HEK293 (cell line): ENCODE results near the gene LYRM1.

ENCODE experiments used
- CTCF ChIA-PET: fragments of 350-600 bp; formaldehyde crosslinking; extraction: SDS; loops from one replicate; lab custom pipeline; 2021; ENCODE audit warnings: antibody characterized with exemption; lab: Yijun Ruan, JAX
- POLR2A ChIA-PET: fragments of 300-600 bp; formaldehyde crosslinking; extraction: SDS; loops from one replicate; lab custom pipeline; 2020; ENCODE audit warnings: antibody characterized with exemption, inconsistent platforms; lab: Yijun Ruan, JAX
- H3K27ac ChIP-seq: fragments of 200-500 bp; sonication (Bioruptor generic); 2 replicates; pipeline ENCODE4 v1.5.1; 2014; ENCODE audit warnings: low read depth, low read length, control low read depth, inconsistent platforms; ENCODE audit errors: extremely low read depth
- H3K36me3 ChIP-seq, 2 experiments: fragments of 200-500 bp in 1 of 2; sonication (Bioruptor generic) in 1 of 2; 1 replicate in 1 of 2; 2 replicates in 1 of 2; pipeline ENCODE4 v1.5.1; 2014 to 2017; ENCODE audit warnings: inconsistent platforms in 2 of 2, low read length in 2 of 2; ENCODE audit not compliant: control insufficient read depth in 2 of 2, insufficient read depth in 1 of 2
- H3K4me1 ChIP-seq: fragments of 200-500 bp; sonication (Bioruptor generic); 2 replicates; pipeline ENCODE4 v1.5.1; 2014; ENCODE audit warnings: mild to moderate bottlenecking, low read length, inconsistent platforms; ENCODE audit not compliant: control insufficient read depth, insufficient read depth
- H3K4me3 ChIP-seq: 2 replicates; pipeline ENCODE4 v1.5.1; 2011; ENCODE audit warnings: low read depth, mild to moderate bottlenecking, control low read depth, low read length, moderate library complexity
- H3K9me3 ChIP-seq: fragments of 200-500 bp; sonication (Bioruptor generic); 2 replicates; pipeline ENCODE4 v1.5.1; 2014; ENCODE audit warnings: low read depth, low read length, inconsistent platforms; ENCODE audit not compliant: control insufficient read depth, insufficient read depth
- ELK4 ChIP-seq: IDR thresholded peaks from 2 replicates; pipeline ENCODE4 v1.6.1; 2011; ENCODE audit warnings: mild to moderate bottlenecking, low read depth, low read length, borderline replicate concordance
- MZF1 ChIP-seq: fragments of 450-650 bp; formaldehyde crosslinking; IDR thresholded peaks from 2 replicates; pipeline ENCODE4 v1.5.1; 2017; ENCODE audit warnings: missing biosample characterization, missing genetic modification characterization, borderline replicate concordance
- TSHZ1 ChIP-seq: fragments of 450-650 bp; formaldehyde crosslinking; IDR thresholded peaks from 2 replicates; pipeline ENCODE4 v1.5.1; 2016; ENCODE audit warnings: missing biosample characterization, missing genetic modification characterization, borderline replicate concordance
- ZBTB17 ChIP-seq: fragments of 450-650 bp; formaldehyde crosslinking; IDR thresholded peaks from 2 replicates; pipeline ENCODE4 v1.5.1; 2016; ENCODE audit warnings: missing biosample characterization, missing genetic modification characterization
- ZNF133 ChIP-seq: fragments of 450-650 bp; formaldehyde crosslinking; IDR thresholded peaks from 2 replicates; pipeline ENCODE4 v1.5.1; 2016; ENCODE audit warnings: missing biosample characterization, missing genetic modification characterization
- ZNF221 ChIP-seq: fragments of 450-650 bp; formaldehyde crosslinking; IDR thresholded peaks from 2 replicates; pipeline ENCODE4 v1.5.1; 2017; ENCODE audit warnings: missing biosample characterization, missing genetic modification characterization, borderline replicate concordance
- ZNF280C ChIP-seq: fragments of 450-650 bp; formaldehyde crosslinking; IDR thresholded peaks from 2 replicates; pipeline ENCODE4 v1.5.1; 2016; ENCODE audit warnings: missing biosample characterization, missing genetic modification characterization
- ZNF292 ChIP-seq: fragments of 450-650 bp; formaldehyde crosslinking; IDR thresholded peaks from 2 replicates; pipeline ENCODE4 v1.5.1; 2016; ENCODE audit warnings: low read depth, missing biosample characterization, missing genetic modification characterization, borderline replicate concordance
- ZNF416 ChIP-seq: fragments of 450-650 bp; formaldehyde crosslinking; IDR thresholded peaks from 2 replicates; pipeline ENCODE4 v1.5.1; 2016; ENCODE audit warnings: missing biosample characterization, missing genetic modification characterization
- ZNF488 ChIP-seq: fragments of 450-650 bp; formaldehyde crosslinking; IDR thresholded peaks from 2 replicates; pipeline ENCODE4 v1.5.1; 2016; ENCODE audit warnings: missing biosample characterization, missing genetic modification characterization
- ZNF529 ChIP-seq: fragments of 450-650 bp; formaldehyde crosslinking; IDR thresholded peaks from 2 replicates; pipeline ENCODE4 v1.5.1; 2017; ENCODE audit warnings: missing genetic modification characterization, missing biosample characterization; ENCODE audit not compliant: insufficient replicate concordance
- ZNF544 ChIP-seq: fragments of 450-650 bp; formaldehyde crosslinking; IDR thresholded peaks from 2 replicates; pipeline ENCODE4 v1.5.0; 2017; ENCODE audit warnings: missing biosample characterization, missing genetic modification characterization
- ZNF561 ChIP-seq: fragments of 450-650 bp; IDR thresholded peaks from 2 replicates; pipeline ENCODE4 v1.5.1; 2018; ENCODE audit warnings: missing biosample characterization, missing genetic modification characterization, borderline replicate concordance
- ZNF600 ChIP-seq: fragments of 450-650 bp; formaldehyde crosslinking; IDR thresholded peaks from 2 replicates; pipeline ENCODE4 v1.5.1; 2016; ENCODE audit warnings: missing biosample characterization, missing genetic modification characterization
- ZNF701 ChIP-seq: fragments of 450-650 bp; formaldehyde crosslinking; IDR thresholded peaks from 2 replicates; pipeline ENCODE4 v1.5.1; 2016; ENCODE audit warnings: missing biosample characterization, missing genetic modification characterization
- ZNF776 ChIP-seq: fragments of 450-650 bp; formaldehyde crosslinking; IDR thresholded peaks from 2 replicates; pipeline ENCODE4 v1.5.0; 2017; ENCODE audit warnings: missing biosample characterization, missing genetic modification characterization, borderline replicate concordance
- ZNF777 ChIP-seq: fragments of 450-650 bp; formaldehyde crosslinking; IDR thresholded peaks from 2 replicates; pipeline ENCODE4 v1.5.1; 2017; ENCODE audit warnings: missing biosample characterization, missing genetic modification characterization, borderline replicate concordance
- ZSCAN18 ChIP-seq: fragments of 450-650 bp; formaldehyde crosslinking; IDR thresholded peaks from 2 replicates; pipeline ENCODE4 v1.5.1; 2016; ENCODE audit warnings: missing biosample characterization, missing genetic modification characterization
- TF ChIP-seq, protein P1 (sequence below): fragments of 450-650 bp; formaldehyde crosslinking; IDR thresholded peaks from 2 replicates; pipeline ENCODE4 v1.5.1; 2016; ENCODE audit warnings: missing biosample characterization, missing genetic modification characterization
- TF ChIP-seq, protein P2 (sequence below): fragments of 450-650 bp; formaldehyde crosslinking; IDR thresholded peaks from 2 replicates; pipeline ENCODE4 v1.5.1; 2017; ENCODE audit warnings: missing biosample characterization, mild to moderate bottlenecking, missing genetic modification characterization, moderate library complexity
- TF ChIP-seq, protein P3 (sequence below): fragments of 450-650 bp; formaldehyde crosslinking; IDR thresholded peaks from 2 replicates; pipeline ENCODE4 v1.5.1; 2016; ENCODE audit warnings: missing biosample characterization, missing genetic modification characterization

The LYRM1 gene, protein sequence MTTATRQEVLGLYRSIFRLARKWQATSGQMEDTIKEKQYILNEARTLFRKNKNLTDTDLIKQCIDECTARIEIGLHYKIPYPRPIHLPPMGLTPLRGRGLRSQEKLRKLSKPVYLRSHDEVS

GRCh38 chr16:20900299-20901067 lies at the start of gene LYRM1, which contains the start of gene DCUN1D3:
Gene LYRM1 (plus strand): TSS chr16:20900771. CDS start chr16:20915556, 14,785 bp downstream.
Gene DCUN1D3 (minus strand): TSS chr16:20900358. CDS start chr16:20862538, 37,820 bp downstream.
- peak within 1 kb of the TSS; percentile 83 for H3K4me3 ChIP-seq
- peaks cover 0 to 15% of the 10 kb centered on the region in 2 experiments; a peak in 1 of 3 replicates for H3K36me3 ChIP-seq
- ChIA-PET CTCF (interaction anchor here (0.6 to 1.3 kb wide), 2 partner anchors 37 to 50 kb away, joined by 3 to 5 read pairs; no protein-coding TSS in a partner anchor), POLR2A (interaction anchor here (0.5 to 1.7 kb wide), 15 partner anchors 8 to 1974 kb away, joined by 3 to 19 read pairs (median 4); partner anchors contain the start of genes ERI2, REXO5, SMG1 and VPS35L)
- H3K27ac ChIP-seq = peak within 1 kb of the TSS; percentile 93
- peaks cover 10% of the 10 kb centered on the region; the same call in 1 of the 2 replicates for H3K4me1 ChIP-seq
- no peaks in the 10 kb centered on the region for H3K9me3 ChIP-seq
- TF ChIP-seq ZNF292 (tag by site-specific recombination) (no peak), ZNF416 (tag by site-specific recombination) (no peak), ZNF701 (tag by site-specific recombination) (no peak), ZNF529 (tag by site-specific recombination) (no peak), ZNF221 (tag by site-specific recombination) (no peak), ZNF488 (no peak), ZSCAN18 (tag by site-specific recombination) (no peak), ZBTB17 (tag by site-specific recombination) (peak; percentile 97), ZNF561 (tag by site-specific recombination) (peak; percentile 50; the same call in 1 of the 2 replicates), ZNF777 (tag by site-specific recombination) (no peak), ZNF600 (peak; percentile 76; the same call in 1 of the 2 replicates), ZNF280C (tag by site-specific recombination) (no peak), MZF1 (no peak), ZNF544 (tag by site-specific recombination) (no peak), ZNF133 (no peak), TSHZ1 (tag by site-specific recombination) (no peak), ZNF776 (tag by site-specific recombination) (no peak), ELK4 (no peak)
- TF ChIP-seq, protein P1, sequence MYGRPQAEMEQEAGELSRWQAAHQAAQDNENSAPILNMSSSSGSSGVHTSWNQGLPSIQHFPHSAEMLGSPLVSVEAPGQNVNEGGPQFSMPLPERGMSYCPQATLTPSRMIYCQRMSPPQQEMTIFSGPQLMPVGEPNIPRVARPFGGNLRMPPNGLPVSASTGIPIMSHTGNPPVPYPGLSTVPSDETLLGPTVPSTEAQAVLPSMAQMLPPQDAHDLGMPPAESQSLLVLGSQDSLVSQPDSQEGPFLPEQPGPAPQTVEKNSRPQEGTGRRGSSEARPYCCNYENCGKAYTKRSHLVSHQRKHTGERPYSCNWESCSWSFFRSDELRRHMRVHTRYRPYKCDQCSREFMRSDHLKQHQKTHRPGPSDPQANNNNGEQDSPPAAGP (tag by site-specific recombination) = 0 out of 2 replicates have a peak, but pooled peaks have one; percentile 73
- TF ChIP-seq, protein P2, sequence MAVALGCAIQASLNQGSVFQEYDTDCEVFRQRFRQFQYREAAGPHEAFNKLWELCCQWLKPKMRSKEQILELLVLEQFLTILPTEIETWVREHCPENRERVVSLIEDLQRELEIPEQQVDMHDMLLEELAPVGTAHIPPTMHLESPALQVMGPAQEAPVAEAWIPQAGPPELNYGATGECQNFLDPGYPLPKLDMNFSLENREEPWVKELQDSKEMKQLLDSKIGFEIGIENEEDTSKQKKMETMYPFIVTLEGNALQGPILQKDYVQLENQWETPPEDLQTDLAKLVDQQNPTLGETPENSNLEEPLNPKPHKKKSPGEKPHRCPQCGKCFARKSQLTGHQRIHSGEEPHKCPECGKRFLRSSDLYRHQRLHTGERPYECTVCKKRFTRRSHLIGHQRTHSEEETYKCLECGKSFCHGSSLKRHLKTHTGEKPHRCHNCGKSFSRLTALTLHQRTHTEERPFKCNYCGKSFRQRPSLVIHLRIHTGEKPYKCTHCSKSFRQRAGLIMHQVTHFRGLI (tag by site-specific recombination) = peak; percentile 97
- TF ChIP-seq, protein P3, sequence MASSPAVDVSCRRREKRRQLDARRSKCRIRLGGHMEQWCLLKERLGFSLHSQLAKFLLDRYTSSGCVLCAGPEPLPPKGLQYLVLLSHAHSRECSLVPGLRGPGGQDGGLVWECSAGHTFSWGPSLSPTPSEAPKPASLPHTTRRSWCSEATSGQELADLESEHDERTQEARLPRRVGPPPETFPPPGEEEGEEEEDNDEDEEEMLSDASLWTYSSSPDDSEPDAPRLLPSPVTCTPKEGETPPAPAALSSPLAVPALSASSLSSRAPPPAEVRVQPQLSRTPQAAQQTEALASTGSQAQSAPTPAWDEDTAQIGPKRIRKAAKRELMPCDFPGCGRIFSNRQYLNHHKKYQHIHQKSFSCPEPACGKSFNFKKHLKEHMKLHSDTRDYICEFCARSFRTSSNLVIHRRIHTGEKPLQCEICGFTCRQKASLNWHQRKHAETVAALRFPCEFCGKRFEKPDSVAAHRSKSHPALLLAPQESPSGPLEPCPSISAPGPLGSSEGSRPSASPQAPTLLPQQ (tag by site-specific recombination) = peak; percentile 90
